ENCODE data around the gene ZNF862.

Gene ZNF862

GRCh38 chr7:149817301-149817771 is 20.8 kb upstream of the ZNF862 start:
- H3K4me2 ChIP-seq = peak overlapping the region; percentile 90
- H3K9me3 ChIP-seq = no peaks in the 10 kb centered on the region
- no peaks in the 10 kb centered on the region for H3K36me3 ChIP-seq
- H3K4me3 ChIP-seq = no peak overlapping the region
- peak overlapping the region; percentile 41; the same call in 1 of the 2 replicates for H3K27ac ChIP-seq
- H3K4me1 ChIP-seq = peaks cover 93% of the 10 kb centered on the region
- no peak for TF ChIP-seq Cebpa-rat (IDR thresholded peaks at IDR 0.05)
- H4K20me1 ChIP-seq = no peaks in the 10 kb centered on the region
- no peak overlapping the region for H3K9ac ChIP-seq
- no peaks in the 10 kb centered on the region for H3K27me3 ChIP-seq

- Histone ChIP-seq H3K4me2 (peak overlapping the region; percentile 90), H3K4me1 (peaks cover 100% of the 10 kb centered on the region), H3K27ac (peak overlapping the region; percentile 46; the same call in 1 of the 2 replicates), H3K9ac (no peak overlapping the region), H4K20me1 (no peaks in the 10 kb centered on the region), H3K36me3 (no peaks in the 10 kb centered on the region), H3K27me3 (no peaks in the 10 kb centered on the region), H3K4me3 (no peak overlapping the region), H3K9me3 (no peaks in the 10 kb centered on the region)
- TF ChIP-seq Cebpa-rat (IDR thresholded peaks at IDR 0.05) = no peak
These were observed 20.2 kb upstream of the ZNF862 start for GRCh38 chr7:149817836-149818535.

- no peaks in the 10 kb centered on the region for H3K9me3 ChIP-seq
- H3K4me1 ChIP-seq = peaks cover 100% of the 10 kb centered on the region
- H3K9ac ChIP-seq = no peak overlapping the region
- H4K20me1 ChIP-seq = no peaks in the 10 kb centered on the region
- peak overlapping the region; percentile 90 for H3K4me2 ChIP-seq
- no peaks in the 10 kb centered on the region for H3K36me3 ChIP-seq
- H3K27me3 ChIP-seq = no peaks in the 10 kb centered on the region
- peak overlapping the region; percentile 46; the same call in 1 of the 2 replicates for H3K27ac ChIP-seq
- TF ChIP-seq Cebpa-rat (IDR thresholded peaks at IDR 0.05) = no peak
- no peak overlapping the region for H3K4me3 ChIP-seq
These were observed 19.7 kb upstream of the ZNF862 start for GRCh38 chr7:149818536-149818840.

- H3K4me3 ChIP-seq = no peak overlapping the region
- H3K4me1 ChIP-seq = peaks cover 100% of the 10 kb centered on the region
- H3K27ac ChIP-seq = peak overlapping the region; percentile 85; the same call in 1 of the 2 replicates
- peak overlapping the region; percentile 90 for H3K4me2 ChIP-seq
- H3K9ac ChIP-seq = no peak overlapping the region
- H4K20me1 ChIP-seq = no peaks in the 10 kb centered on the region
- no peak for TF ChIP-seq Cebpa-rat (IDR thresholded peaks at IDR 0.05)
- H3K27me3 ChIP-seq = no peaks in the 10 kb centered on the region
- no peaks in the 10 kb centered on the region for H3K9me3 ChIP-seq
- H3K36me3 ChIP-seq = no peaks in the 10 kb centered on the region
These were observed 18.8 kb upstream of the ZNF862 start for GRCh38 chr7:149819141-149819960.

GRCh38 chr7:149819961-149820340 is 18.2 kb upstream of the ZNF862 start:
- no peak overlapping the region for H3K9ac ChIP-seq
- peak overlapping the region; percentile 85; the same call in 1 of the 2 replicates for H3K27ac ChIP-seq
- peak overlapping the region; percentile 90 for H3K4me2 ChIP-seq
- no peak for TF ChIP-seq Cebpa-rat (IDR thresholded peaks at IDR 0.05)
- H3K9me3 ChIP-seq = no peaks in the 10 kb centered on the region
- no peaks in the 10 kb centered on the region for H3K36me3 ChIP-seq
- H3K27me3 ChIP-seq = no peaks in the 10 kb centered on the region
- no peak overlapping the region for H3K4me3 ChIP-seq
- H4K20me1 ChIP-seq = no peaks in the 10 kb centered on the region
- H3K4me1 ChIP-seq = peaks cover 100% of the 10 kb centered on the region

GRCh38 chr7:149820622-149821190 is 17.5 kb upstream of the ZNF862 start:
- peak overlapping the region; percentile 90 for H3K4me2 ChIP-seq
- peaks cover 100% of the 10 kb centered on the region for H3K4me1 ChIP-seq

GRCh38 chr7:149821191-149822148 is 16.7 kb upstream of the ZNF862 start:
- Histone ChIP-seq H3K27me3 (no peaks in the 10 kb centered on the region), H3K9ac (peak overlapping the region; percentile 26; the same call in 1 of the 2 replicates), H3K4me1 (peaks cover 100% of the 10 kb centered on the region)

More at GRCh38 chr7:149820622-149821190, 17.5 kb upstream of the ZNF862 start:
- no peaks in the 10 kb centered on the region for H3K9me3 ChIP-seq
- H3K4me3 ChIP-seq = no peak overlapping the region
- H3K27me3 ChIP-seq = no peaks in the 10 kb centered on the region
- peak overlapping the region; percentile 26; the same call in 1 of the 2 replicates for H3K9ac ChIP-seq
- TF ChIP-seq Cebpa-rat (IDR thresholded peaks at IDR 0.05) = no peak
- H3K36me3 ChIP-seq = no peaks in the 10 kb centered on the region
- peak overlapping the region; percentile 85 for H3K27ac ChIP-seq
- no peaks in the 10 kb centered on the region for H4K20me1 ChIP-seq

GRCh38 chr7:149822353-149822943 is 15.7 kb upstream of the ZNF862 start:
- Histone ChIP-seq H3K4me2 (peak overlapping the region; percentile 90), H3K36me3 (no peaks in the 10 kb centered on the region), H3K27me3 (no peaks in the 10 kb centered on the region), H3K27ac (peak overlapping the region; percentile 85), H3K4me1 (peaks cover 100% of the 10 kb centered on the region), H4K20me1 (no peaks in the 10 kb centered on the region), H3K9ac (peak overlapping the region; percentile 55; the same call in 1 of the 2 replicates), H3K4me3 (peak overlapping the region; percentile 34; the same call in 1 of the 2 replicates), H3K9me3 (no peaks in the 10 kb centered on the region)
- no peak for TF ChIP-seq Cebpa-rat (IDR thresholded peaks at IDR 0.05)

More at GRCh38 chr7:149821191-149822148, 16.7 kb upstream of the ZNF862 start:
- TF ChIP-seq Cebpa-rat (IDR thresholded peaks at IDR 0.05) = no peak
- no peaks in the 10 kb centered on the region for H4K20me1 ChIP-seq
- H3K4me3 ChIP-seq = no peak overlapping the region
- H3K27ac ChIP-seq = peak overlapping the region; percentile 85
- no peaks in the 10 kb centered on the region for H3K9me3 ChIP-seq
- H3K36me3 ChIP-seq = no peaks in the 10 kb centered on the region
- peak overlapping the region; percentile 90 for H3K4me2 ChIP-seq

Measured in BLaER1 (cell line).